Ovary (tissue), 3 donors: Measurements from ENCODE around the gene KIF23.

Source experiments
- POLR2A ChIP-seq: fragments of 450-650 bp; IDR thresholded peaks from one replicate; pipeline ENCODE4 v1.6.1; 2017; ENCODE audit warnings: antibody characterized with exemption, mild to moderate bottlenecking, moderate library complexity
- TF ChIP-seq, protein P1 (sequence below), 3 donors: fragments of 450-650 bp in 2 of 3; fragments of 200-600 bp in 1 of 3; IDR thresholded peaks; one replicate each; pipeline versions ENCODE4 v1.5.1 to v1.8.0; 2016 to 2022; ENCODE audit warnings: antibody characterized with exemption in 3 of 3, mild to moderate bottlenecking in 1 of 3
- donor health status: DM: no; HTN: no; CAD: no.

DNA sequence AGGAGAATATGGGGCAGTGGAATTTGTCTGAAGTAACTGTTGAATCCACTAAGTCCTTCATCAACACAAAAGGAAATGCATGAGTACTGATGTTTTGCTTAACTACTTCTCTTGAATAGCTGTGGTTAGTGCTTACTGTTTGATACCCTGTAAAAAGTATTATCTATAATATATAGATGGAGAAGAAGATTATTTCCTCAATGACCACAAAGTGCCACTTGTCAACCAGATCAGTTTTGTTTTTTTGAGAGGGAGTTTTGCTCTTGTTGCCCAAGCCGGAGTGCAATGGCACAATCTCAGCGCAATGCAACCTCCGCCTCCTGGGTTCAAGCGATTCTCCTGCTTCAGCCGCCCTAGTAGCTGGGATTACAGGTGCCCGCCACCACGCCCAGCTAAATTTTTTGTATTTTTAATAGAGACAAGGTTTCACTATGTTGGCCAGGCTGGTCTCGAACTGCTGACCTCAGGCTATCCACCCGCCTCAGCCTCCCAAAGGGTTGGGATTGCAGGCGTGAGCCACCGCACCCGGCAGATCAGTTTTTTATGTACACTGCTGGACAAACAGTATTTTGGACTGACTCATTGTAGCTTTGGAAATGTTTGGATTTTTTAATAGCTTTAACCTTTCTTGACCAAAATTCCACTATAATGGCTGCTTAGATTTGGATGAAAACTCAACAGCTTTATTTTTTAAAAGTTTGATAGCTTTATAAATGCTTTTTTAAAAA is 37.0 kb downstream of the KIF23 start:
- TF ChIP-seq POLR2A = no peak
- TF ChIP-seq, protein P1, sequence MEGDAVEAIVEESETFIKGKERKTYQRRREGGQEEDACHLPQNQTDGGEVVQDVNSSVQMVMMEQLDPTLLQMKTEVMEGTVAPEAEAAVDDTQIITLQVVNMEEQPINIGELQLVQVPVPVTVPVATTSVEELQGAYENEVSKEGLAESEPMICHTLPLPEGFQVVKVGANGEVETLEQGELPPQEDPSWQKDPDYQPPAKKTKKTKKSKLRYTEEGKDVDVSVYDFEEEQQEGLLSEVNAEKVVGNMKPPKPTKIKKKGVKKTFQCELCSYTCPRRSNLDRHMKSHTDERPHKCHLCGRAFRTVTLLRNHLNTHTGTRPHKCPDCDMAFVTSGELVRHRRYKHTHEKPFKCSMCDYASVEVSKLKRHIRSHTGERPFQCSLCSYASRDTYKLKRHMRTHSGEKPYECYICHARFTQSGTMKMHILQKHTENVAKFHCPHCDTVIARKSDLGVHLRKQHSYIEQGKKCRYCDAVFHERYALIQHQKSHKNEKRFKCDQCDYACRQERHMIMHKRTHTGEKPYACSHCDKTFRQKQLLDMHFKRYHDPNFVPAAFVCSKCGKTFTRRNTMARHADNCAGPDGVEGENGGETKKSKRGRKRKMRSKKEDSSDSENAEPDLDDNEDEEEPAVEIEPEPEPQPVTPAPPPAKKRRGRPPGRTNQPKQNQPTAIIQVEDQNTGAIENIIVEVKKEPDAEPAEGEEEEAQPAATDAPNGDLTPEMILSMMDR (IDR thresholded peaks at IDR 0.05) = no peak
